H9 (cell line): ENCODE data around the gene PABPC3. TPM values are rescaled to one million over a fixed set of nuclear protein-coding genes. Genes with fewer than 3 reads are reported as not detected.

Experiments
- DNase-seq: peaks from one replicate; pipeline ENCODE4 v3.0.0-alpha.2; 2017
- H2AFZ ChIP-seq: one replicate; pipeline ENCODE4 v1.6.1; 2013; ENCODE audit warnings: mild to moderate bottlenecking, low read length, control low read depth, moderate library complexity
- H2AK5ac ChIP-seq: 2 replicates; pipeline ENCODE4 v1.6.1; 2013; ENCODE audit warnings: low read length, control low read depth, mixed read lengths; ENCODE audit not compliant: insufficient read length
- H2BK120ac ChIP-seq: one replicate; pipeline ENCODE4 v1.6.1; 2013; ENCODE audit warnings: low read depth, mild to moderate bottlenecking, low read length, control low read depth, inconsistent platforms; ENCODE audit not compliant: poor library complexity, severe bottlenecking
- H2BK12ac ChIP-seq: 2 replicates; pipeline ENCODE4 v1.6.1; 2013; ENCODE audit warnings: low read length, control low read depth, mixed read lengths, low read depth; ENCODE audit not compliant: insufficient read length
- H2BK15ac ChIP-seq: 2 replicates; pipeline ENCODE4 v1.6.1; 2013; ENCODE audit warnings: low read depth, low read length, control low read depth
- H2BK20ac ChIP-seq: one replicate; pipeline ENCODE4 v1.6.1; 2013; ENCODE audit warnings: low read depth, mild to moderate bottlenecking, low read length, control low read depth, inconsistent platforms; ENCODE audit not compliant: poor library complexity, severe bottlenecking
- H2BK5ac ChIP-seq: 2 replicates; pipeline ENCODE4 v1.6.1; 2013; ENCODE audit warnings: low read length, control low read depth, mixed read lengths; ENCODE audit not compliant: insufficient read length
- H3K14ac ChIP-seq: 2 replicates; pipeline ENCODE4 v1.6.1; 2013; ENCODE audit warnings: low read length, control low read depth; ENCODE audit not compliant: insufficient read depth
- H3K18ac ChIP-seq: 2 replicates; pipeline ENCODE4 v1.6.1; 2013; ENCODE audit warnings: low read depth, mild to moderate bottlenecking, mixed read lengths, low read length, control low read depth; ENCODE audit not compliant: insufficient read length
- H3K23ac ChIP-seq: 2 replicates; pipeline ENCODE4 v1.6.1; 2013; ENCODE audit warnings: low read length, control low read depth, mixed read lengths, low read depth; ENCODE audit not compliant: insufficient read length
- H3K23me2 ChIP-seq: 2 replicates; pipeline ENCODE4 v1.6.1; 2013; ENCODE audit warnings: low read depth, mild to moderate bottlenecking, mixed read lengths, low read length, control low read depth; ENCODE audit not compliant: insufficient read length, poor library complexity, severe bottlenecking
- H3K27ac ChIP-seq: 2 replicates; pipeline ENCODE4 v1.5.1; 2013; ENCODE audit warnings: low read length, control low read depth, mixed read lengths, low read depth; ENCODE audit not compliant: insufficient read length
- H3K27me3 ChIP-seq: 2 replicates; pipeline ENCODE4 v1.6.1; 2013; ENCODE audit warnings: low read length, control low read depth, inconsistent platforms; ENCODE audit not compliant: insufficient read depth
- H3K4ac ChIP-seq: 2 replicates; pipeline ENCODE4 v1.6.1; 2013; ENCODE audit warnings: low read depth, mild to moderate bottlenecking, control low read depth, inconsistent platforms, low read length, moderate library complexity
- H3K4me1 ChIP-seq: 2 replicates; pipeline ENCODE4 v1.6.1; 2013; ENCODE audit warnings: low read length, control low read depth, inconsistent platforms; ENCODE audit not compliant: insufficient read depth
- H3K4me2 ChIP-seq: 2 replicates; pipeline ENCODE4 v1.6.1; 2013; ENCODE audit warnings: low read length, control low read depth, mixed read lengths; ENCODE audit not compliant: insufficient read length, insufficient read depth
- H3K56ac ChIP-seq: 2 replicates; pipeline ENCODE4 v1.6.1; 2013; ENCODE audit warnings: low read depth, mild to moderate bottlenecking, mixed read lengths, low read length, control low read depth; ENCODE audit not compliant: insufficient read length
- H3K79me1 ChIP-seq: 2 replicates; pipeline ENCODE4 v1.6.1; 2013; ENCODE audit warnings: low read depth, mild to moderate bottlenecking, moderate library complexity, low read length, control low read depth, inconsistent platforms; ENCODE audit not compliant: insufficient read depth, poor library complexity, severe bottlenecking
- H3K79me2 ChIP-seq: 2 replicates; pipeline ENCODE4 v1.6.1; 2013; ENCODE audit warnings: low read length, control low read depth, inconsistent platforms; ENCODE audit not compliant: insufficient read depth
- H3K9ac ChIP-seq: 2 replicates; pipeline ENCODE4 v1.6.1; 2013; ENCODE audit warnings: low read length, control low read depth, mixed read lengths; ENCODE audit not compliant: insufficient read length; ENCODE audit errors: extremely low read depth
- H3K9me3 ChIP-seq: one replicate; pipeline ENCODE4 v1.6.1; 2013; ENCODE audit warnings: low read depth, low read length, inconsistent platforms; ENCODE audit not compliant: control insufficient read depth
- H3T11ph ChIP-seq: one replicate; pipeline ENCODE4 v1.6.1; 2013; ENCODE audit warnings: mild to moderate bottlenecking, low read length, control low read depth, inconsistent platforms
- H4K20me1 ChIP-seq: one replicate; pipeline ENCODE4 v1.6.1; 2013; ENCODE audit not compliant: control insufficient read depth, insufficient read length, insufficient read depth
- H4K5ac ChIP-seq: 2 replicates; pipeline ENCODE4 v1.6.1; 2013; ENCODE audit warnings: low read depth, mild to moderate bottlenecking, mixed read lengths, low read length, control low read depth; ENCODE audit not compliant: insufficient read length
- H4K8ac ChIP-seq: replicated peaks from 2 replicates; pipeline ENCODE4 v1.6.1; 2013; ENCODE audit warnings: low read length, control low read depth, mixed read lengths, low read depth; ENCODE audit not compliant: insufficient read length
- H4K91ac ChIP-seq: 2 replicates; pipeline ENCODE4 v1.6.1; 2013; ENCODE audit warnings: low read depth, mild to moderate bottlenecking, moderate library complexity, mixed read lengths, low read length, control low read depth; ENCODE audit not compliant: insufficient read length
- H3K27ac Mint-ChIP-seq, 3 experiments: 2 replicates in 2 of 3; 3 replicates in 1 of 3; pipeline ENCODE4 v1.8.0; 2020 to 2021; ENCODE audit warnings: mixed read lengths in 3 of 3, mild to moderate bottlenecking in 1 of 3, moderate library complexity in 1 of 3
- H3K27me3 Mint-ChIP-seq: 2 replicates; pipeline ENCODE4 v1.8.0; 2021; ENCODE audit warnings: low read depth, mild to moderate bottlenecking, moderate library complexity, mixed read lengths
- H3K36me3 Mint-ChIP-seq, 3 experiments: 2 replicates in 2 of 3; 3 replicates in 1 of 3; pipeline ENCODE4 v1.8.0; 2020 to 2021; ENCODE audit warnings: low read depth in 3 of 3, mixed read lengths in 3 of 3; ENCODE audit not compliant: insufficient read depth in 1 of 3
- H3K4me1 Mint-ChIP-seq, 2 experiments: 2 replicates each; pipeline ENCODE4 v1.8.0; 2020; ENCODE audit warnings: mixed read lengths in 2 of 2
- H3K4me3 Mint-ChIP-seq, 2 experiments: 2 replicates in 1 of 2; 3 replicates in 1 of 2; pipeline ENCODE4 v1.8.0; 2020 to 2021; ENCODE audit warnings: mild to moderate bottlenecking in 2 of 2, mixed read lengths in 2 of 2, moderate library complexity in 1 of 2
- H3K9me3 Mint-ChIP-seq, 2 experiments: 2 replicates in 1 of 2; 3 replicates in 1 of 2; pipeline ENCODE4 v1.8.0; 2020; ENCODE audit warnings: mild to moderate bottlenecking in 2 of 2, mixed read lengths in 2 of 2, moderate library complexity in 1 of 2
- CTCF ChIP-seq: fragments of 200-600 bp; sonication (generic); conservative IDR thresholded peaks from 3 replicates; pipeline ENCODE4 v1.8.0; 2021; ENCODE audit warnings: antibody characterized with exemption, mild to moderate bottlenecking
- WGBS: extraction: QIAGEN DNeasy Blood & Tissue Kit; methylation state at CpG from one replicate; pipeline ENCODE4 v1.1.7; 2013; ENCODE audit warnings: missing lambda C conversion rate, low lambda C conversion rate, mixed read lengths; ENCODE audit not compliant: insufficient read length; ENCODE audit errors: extremely low coverage; 5-methylcytosine and 5-hydroxymethylcytosine counted together
- total RNA-seq: library from RNA; stranded (reverse); gene quantifications from 2 replicates; pipeline ENCODE4 v1.2.1, GENCODE V29; 2021

The PABPC3 gene
- total RNA-seq, 1 experiment from 2014 or later, result 0.31 TPM

GRCh38 chr13:25085125-25085742 is 10.7 kb upstream of the PABPC3 start:
- Histone ChIP-seq H2AK5ac (no peak overlapping the region), H4K8ac (no peak overlapping the region), H2AFZ (no peak overlapping the region), H3K9ac (no peak overlapping the region), H3K27me3 (no peaks in the 10 kb centered on the region), H3K9me3 (no peaks in the 10 kb centered on the region), H2BK120ac (no peak overlapping the region), H3K23ac (no peak overlapping the region), H3T11ph (no peak overlapping the region), H3K4me1 (no peaks in the 10 kb centered on the region), H3K56ac (no peak overlapping the region), H3K79me2 (no peaks in the 10 kb centered on the region), H3K79me1 (no peaks in the 10 kb centered on the region), H4K20me1 (no peaks in the 10 kb centered on the region), H2BK5ac (no peak overlapping the region), H2BK20ac (no peak overlapping the region), H2BK15ac (no peak overlapping the region), H4K5ac (no peak overlapping the region), H3K4me2 (no peak overlapping the region), H3K23me2 (no peaks in the 10 kb centered on the region), H3K14ac (no peak overlapping the region), H3K18ac (no peak overlapping the region), H2BK12ac (no peak overlapping the region), H3K27ac (no peak overlapping the region), H4K91ac (no peak overlapping the region), H3K4ac (no peak overlapping the region)
- WGBS, result no CpG with 5 or more reads among the region's 6 CpGs
- peak; percentile 80 for TF ChIP-seq CTCF
- Mint-ChIP-seq H3K4me3 (no peak overlapping the region), H3K4me1 (peaks cover 2 to 7% of the 10 kb centered on the region in 2 experiments; a peak in 2 of 4 replicates), H3K27me3 (peaks cover 3% of the 10 kb centered on the region; the same call in 1 of the 2 replicates), H3K27ac (no peak overlapping the region), H3K9me3 (no peaks in the 10 kb centered on the region), H3K36me3 (no peaks in the 10 kb centered on the region)
- DNase-seq, result peak; percentile 54
